Measurements from ENCODE around the gene OMD.

GRCh38 chr9:92446536-92446935, 22.3 kb upstream of the OMD start:
- no peak for TF ChIP-seq CTCF (IDR thresholded peaks at IDR 0.05; ENCODE audit: control extremely low read depth in 1 of 3, insufficient read depth in 1 of 3, low read depth in 1 of 3, low read length in 3 of 3)
- no peak for TF ChIP-seq CHD7 (IDR thresholded peaks at IDR 0.05; ENCODE audit: insufficient replicate concordance, low read length)
- no peak for TF ChIP-seq EZH2 (IDR thresholded peaks at IDR 0.05; ENCODE audit: low read depth, low read length, severe bottlenecking)
- no peak for TF ChIP-seq MAX (IDR thresholded peaks at IDR 0.05)
- no peak for TF ChIP-seq RAD21 (IDR thresholded peaks at IDR 0.05 in 1 of 2, conservative IDR thresholded peaks at IDR 0.05 in 1 of 2; ENCODE audit: low read depth in 2 of 2, low read length in 2 of 2)
- TF ChIP-seq CHD2 (IDR thresholded peaks at IDR 0.05; ENCODE audit: low read length) = no peak
- TF ChIP-seq SIRT6 (IDR thresholded peaks at IDR 0.05; ENCODE audit: low read length) = no peak
- TF ChIP-seq TEAD4 (IDR thresholded peaks at IDR 0.05; ENCODE audit: low read depth, low read length) = no peak
- no peak for TF ChIP-seq EGR1 (IDR thresholded peaks at IDR 0.05; ENCODE audit: borderline replicate concordance, low read depth, low read length)

Data from H1 (cell line).